NCI-H1105 (cell line): ENCODE results near the gene CNTF.

Source experiments
- DNase-seq: peaks from one replicate; lab custom pipeline; 2025; lab: John Stamatoyannopoulos, UW

Gene CNTF

DNA sequence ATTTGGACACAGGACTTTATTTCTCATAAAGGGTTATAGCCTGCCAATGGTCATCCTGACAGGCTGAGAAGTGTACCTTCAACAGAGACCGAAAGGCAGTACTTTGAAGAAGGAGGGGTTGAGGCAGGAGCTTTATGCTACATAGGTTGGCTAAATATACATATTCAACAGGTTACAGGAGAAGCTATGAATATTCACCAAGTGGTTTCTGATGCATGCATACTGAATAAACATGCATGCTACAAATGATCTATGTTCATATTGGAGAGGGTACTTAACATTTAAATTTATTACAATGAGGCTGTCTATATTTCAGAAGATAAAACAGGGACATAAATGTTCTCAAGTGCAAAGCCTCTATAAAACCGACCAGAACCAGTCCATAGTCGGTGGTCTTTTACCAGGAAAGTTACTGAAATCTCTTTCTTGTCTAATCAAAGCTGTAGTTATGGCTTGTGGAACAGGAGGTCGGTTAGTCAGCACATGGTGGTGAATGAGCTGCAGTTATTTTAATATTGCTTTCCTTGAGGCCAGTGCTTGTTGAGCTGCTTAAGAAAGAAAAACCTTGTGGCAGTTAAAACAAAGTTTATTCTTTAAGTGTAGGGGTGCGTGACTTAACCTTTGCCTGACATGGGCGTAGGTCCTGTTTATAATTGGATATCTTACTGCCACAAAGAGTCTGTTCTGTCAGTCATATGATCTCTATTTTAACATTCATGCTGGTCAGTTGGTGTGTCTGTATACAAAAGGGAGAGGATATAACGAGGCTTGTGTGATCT, 19.5 kb downstream of the CNTF start:
- no peak for DNase-seq

DNA sequence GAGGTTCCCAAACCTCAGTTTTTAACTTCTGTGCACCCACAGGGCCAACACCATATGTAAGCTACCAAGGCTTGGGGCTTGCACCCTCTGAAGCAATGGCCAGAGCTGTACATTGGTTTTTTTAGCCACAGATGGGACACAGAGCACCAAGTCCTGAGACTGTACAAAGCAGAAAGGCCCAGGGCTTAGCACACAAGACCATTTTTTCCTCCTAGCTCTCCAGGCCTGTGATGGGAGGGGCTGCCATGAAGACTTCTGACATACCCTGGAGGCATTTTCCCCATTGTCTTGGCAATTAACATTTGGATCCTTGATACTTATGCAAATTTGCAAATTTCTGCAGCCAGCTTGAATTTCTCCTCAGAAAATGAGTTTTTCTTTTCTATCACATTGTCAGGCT, 23.4 kb downstream of the CNTF start:
- DNase-seq, result no peak

DNA sequence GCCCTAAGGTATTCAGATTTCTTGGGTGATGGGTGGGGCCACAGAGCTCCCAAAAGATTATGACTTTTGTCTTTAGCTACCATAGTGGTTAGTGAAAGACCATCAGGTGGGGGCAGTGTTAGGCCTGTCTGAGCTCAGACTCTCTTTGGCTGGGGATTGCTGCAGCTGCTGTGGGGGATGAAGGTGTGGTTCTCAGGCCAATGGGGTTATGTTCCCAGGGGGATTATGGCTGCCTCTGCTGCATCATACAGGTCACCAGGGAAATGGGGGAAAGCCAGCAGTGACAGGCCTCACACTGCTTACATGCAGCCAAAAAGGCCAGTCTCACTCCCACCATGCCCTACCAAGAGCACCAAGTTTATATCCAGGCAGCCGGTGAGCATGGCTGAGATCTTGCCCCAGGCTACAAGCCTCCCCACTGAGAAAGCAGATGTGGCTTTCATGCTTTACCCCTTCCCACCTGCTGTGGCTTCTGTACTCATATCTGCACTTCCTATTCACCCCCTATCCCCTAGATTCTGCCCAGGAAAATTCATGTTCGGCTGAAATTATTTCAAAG, 24.8 kb downstream of the CNTF start:
- no peak for DNase-seq

DNA sequence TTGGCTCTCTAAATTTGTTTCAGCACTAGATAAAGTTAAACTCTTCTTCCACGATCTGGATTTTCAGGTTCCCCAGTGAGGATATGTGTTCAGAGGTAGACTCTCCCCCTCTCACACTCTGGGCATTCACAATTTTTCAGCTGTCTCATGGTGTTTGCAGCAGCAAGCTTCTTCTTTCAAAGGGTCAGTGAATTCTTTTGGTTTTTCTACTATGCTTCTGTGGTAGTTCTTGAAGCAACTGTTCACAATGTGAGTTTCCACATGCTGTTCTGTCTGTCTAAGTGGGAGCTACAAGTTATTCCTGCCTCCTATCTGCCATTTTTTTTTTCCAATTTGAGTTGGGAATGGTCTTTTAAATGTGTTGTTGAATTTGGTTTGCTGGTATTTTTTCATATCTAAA, 25.4 kb downstream of the CNTF start:
- DNase-seq, result no peak

DNA sequence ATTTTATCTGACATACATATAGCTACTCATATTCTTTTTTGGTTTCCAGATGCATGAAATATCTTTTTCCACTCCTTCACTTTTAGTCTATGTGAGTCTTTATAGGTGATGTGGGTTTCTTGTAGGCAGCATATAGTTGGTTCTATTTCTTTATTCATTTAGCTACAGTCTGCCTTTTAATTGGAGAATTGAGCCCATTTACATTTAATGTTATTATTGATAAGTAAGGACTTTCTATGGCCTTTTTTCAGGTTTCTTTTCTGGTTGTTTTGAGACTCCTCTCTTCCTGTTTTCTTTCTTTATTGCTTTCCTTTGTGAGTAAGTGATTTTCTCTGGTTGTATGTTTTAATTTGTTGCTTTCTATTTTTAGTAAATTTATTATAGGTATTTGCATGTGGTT, 27.2 kb downstream of the CNTF start:
- no peak for DNase-seq

DNA sequence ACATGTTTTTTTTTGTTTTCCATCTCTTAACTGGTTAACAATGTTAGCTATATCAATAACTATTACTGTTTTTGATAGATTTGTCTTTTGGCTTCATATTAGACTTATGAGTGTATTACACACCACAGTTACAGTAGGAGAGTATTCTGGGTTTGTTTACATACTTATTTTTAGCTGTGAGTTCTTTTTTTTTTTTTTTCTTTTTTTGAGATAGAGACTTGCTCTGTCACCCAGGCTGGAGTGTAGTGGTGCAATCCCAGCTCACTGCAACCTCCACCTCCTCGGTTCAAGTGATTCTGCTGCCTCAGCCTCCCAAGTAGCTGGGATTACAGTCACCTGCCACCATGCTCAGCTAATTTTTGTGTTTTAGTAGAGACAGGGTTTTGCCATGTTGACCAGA, 28.0 kb downstream of the CNTF start:
- DNase-seq, result no peak

DNA sequence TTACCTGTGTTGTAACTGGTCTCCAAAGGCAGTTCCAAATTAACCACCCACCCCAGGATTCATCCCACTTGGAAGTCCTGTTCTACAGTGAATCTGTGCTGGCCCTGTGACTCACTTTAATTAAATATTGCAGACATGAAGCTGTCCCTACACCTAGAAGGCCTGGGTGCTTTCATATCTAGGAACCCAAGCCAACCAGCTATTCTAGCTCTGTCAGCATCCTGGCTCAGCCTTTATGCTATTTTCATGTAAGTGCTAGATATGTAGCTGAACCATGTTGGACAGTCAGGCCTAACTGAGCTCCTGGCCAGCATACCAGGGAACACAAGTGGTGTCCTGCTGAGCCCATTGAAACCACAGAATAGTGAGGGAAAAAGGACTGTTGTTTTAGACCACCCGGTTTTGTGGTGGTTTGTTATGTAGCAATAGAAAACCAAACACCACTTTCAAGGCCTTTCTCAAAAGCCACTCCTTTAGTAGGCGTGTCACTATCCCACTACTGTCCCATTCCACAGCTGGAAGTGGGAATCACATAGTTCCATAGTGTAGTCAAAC, 30.3 kb downstream of the CNTF start:
- DNase-seq, result no peak

DNA sequence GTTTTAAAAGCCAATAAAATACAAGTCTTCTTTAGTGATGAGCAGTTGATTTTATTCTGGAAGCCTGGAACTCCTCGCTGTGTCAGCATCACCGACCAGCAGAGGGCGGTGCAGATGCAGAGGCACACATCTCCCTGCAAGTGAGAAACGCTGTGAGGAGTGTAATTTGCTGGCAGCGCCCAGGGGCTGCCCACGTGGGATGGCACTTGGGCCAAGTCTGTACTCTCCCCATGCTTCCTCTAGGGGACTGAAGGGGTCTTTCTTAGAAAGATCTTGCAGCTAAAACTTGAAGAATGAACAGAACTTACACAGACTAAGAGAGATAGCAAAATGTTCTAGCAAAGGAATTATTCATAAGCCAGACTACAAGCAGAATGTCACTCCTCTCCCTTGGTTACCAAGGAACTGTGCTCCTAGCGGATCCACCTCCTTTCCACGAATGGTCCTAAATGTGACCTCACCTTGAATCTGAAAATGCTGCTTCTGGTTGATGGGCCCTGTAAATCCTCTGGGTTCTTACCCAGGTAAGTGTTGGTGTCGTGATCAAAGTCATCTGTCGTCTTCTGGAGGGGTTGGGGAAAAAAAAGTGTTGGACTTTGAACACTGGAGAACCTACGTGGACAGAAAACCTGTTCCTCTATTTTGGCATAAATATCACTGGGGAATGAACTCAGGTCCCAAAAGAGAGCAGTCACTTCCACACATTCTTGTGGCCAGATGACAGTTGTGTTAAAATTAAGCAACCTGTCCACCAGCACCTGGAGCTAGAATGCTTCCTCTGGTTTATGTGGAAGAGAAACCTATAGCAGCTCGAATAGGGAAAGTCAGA, 31.8 kb downstream of the CNTF start:
- DNase-seq, result peak; percentile 69

DNA sequence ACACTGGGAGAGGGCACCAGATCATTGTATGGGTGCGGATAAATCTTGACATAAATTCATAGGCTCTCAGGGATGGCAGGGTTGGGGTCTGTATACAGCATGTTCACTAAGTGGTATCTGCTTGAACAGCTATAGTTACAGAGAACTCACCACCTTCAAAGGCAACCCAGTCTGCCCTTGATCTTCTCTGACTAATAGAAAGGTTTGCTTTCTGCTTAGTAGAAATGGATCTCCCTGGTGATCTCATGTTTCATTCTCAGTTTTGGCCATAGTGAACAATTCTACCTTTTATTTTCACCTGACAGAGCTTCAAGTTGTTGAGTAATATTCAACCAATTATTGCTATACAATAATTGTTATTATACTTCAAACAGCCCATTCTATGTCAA, 32.4 kb downstream of the CNTF start:
- DNase-seq, result no peak

DNA sequence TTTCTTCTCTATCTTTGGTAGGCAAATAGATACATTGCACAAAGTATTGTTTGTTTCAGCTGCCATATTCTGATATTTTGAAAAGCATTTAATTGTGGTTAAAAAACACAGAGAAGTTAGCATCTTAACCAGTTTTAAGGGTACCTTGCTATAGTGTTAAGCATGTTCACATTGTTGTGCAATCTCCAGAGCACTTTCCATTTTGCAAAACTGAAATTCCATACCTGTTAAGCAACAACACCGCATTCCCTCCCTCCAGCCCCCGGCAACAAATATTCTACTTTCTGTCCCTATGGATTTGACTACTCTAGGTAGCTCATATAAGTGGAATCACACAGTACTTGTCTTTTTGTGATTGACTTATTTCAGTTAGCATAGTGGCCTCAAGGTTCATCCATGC, 33.9 kb downstream of the CNTF start:
- no peak for DNase-seq

DNA sequence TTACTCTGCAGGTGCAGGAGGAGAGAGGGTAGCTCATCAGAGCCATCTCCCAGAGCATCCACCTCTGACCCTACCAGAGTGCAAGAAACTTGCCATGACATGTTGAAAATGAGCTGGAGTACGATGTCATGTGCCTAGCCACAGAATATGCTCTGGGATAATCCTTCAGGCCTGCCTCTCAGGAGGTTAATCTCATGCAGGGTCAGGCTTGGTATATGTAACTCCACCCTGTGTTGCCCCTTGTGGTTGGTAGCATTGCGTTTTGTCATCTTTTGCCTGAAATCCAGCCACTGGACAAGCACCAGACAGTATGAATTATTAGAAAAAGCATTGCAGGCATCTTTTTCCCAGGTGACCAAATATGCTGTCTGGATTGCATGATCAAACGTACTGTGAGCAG, 36.2 kb downstream of the CNTF start:
- no peak for DNase-seq

DNA sequence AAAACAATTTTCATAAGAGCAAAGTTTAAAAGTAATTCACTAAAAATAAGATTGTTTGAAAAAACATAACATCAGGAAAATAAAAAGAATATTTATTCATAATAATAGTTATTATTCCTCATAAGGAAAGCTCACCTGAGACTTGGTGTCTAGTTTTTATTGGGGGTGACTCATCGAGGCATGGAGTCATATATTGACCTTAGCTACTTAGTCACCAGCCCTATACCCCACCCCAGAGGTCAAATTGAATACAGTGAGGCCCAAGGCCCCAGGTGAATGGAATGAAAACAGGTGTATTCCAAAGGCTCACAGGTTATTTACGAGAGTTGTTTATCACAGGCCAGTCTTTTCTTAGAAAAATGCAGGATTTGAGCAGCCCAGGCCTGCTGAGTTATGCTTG, 36.9 kb downstream of the CNTF start:
- no peak for DNase-seq

DNA sequence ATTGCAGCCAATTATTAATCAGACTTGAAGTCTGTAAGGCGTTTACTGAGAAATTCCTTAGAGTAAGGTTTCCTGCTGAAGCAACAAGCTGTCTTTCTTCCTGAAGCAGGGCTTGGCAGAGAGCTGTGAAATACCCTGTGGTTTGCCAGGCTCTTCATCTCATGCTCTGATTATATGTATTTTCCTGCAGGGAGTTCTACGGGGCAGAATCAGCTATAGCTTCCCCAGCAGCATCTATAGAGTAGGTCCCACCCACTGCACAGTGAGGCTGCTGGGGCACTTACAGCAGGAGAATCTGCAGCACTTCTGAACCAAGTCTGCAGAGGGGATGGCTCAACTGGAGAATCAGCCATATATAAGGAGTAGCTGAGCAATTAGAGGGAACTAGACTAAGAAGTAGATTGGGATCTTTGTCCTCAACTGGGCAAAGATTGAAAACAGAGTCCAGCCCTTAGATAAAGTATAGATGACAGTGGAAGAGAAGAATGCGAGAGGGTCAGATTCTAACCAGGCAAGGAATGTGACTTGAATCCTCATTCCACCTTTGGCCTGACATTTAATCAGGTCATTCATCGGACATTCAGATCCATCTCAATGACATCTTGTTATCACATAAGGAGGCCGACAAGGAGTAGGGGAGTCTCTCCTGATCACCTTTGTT, 37.6 kb downstream of the CNTF start:
- DNase-seq, result no peak

DNA sequence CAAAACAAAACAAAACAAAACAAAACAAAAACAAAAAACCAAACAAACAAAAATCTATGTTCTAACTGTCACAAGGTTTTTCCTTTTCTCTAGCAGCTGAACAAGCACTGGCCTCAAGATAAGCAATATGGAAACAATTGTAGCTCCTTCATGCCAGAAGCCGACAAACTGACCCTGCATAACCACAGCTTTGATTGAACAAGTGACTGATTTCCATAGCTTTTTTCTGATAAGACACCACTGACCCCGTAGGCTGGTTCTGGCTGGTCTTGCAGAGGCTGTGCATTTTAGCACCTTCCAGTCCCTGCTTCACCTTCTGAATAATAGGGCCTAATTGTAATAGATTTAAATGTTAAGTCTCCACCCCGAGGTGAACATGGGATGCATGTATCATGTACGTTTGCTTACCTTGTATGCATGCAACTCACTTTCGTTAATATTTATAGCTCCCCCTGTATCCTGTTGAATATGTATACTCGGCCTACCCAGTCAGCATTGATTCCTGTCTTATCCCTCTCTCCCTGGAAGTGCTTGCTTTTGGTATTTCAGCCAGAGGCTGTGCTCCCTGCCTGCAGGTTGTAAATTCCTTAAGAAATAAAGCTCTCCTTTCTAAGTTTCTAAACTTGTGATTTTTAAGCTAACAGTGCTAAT, 49.6 kb downstream of the CNTF start:
- DNase-seq, result no peak

DNA sequence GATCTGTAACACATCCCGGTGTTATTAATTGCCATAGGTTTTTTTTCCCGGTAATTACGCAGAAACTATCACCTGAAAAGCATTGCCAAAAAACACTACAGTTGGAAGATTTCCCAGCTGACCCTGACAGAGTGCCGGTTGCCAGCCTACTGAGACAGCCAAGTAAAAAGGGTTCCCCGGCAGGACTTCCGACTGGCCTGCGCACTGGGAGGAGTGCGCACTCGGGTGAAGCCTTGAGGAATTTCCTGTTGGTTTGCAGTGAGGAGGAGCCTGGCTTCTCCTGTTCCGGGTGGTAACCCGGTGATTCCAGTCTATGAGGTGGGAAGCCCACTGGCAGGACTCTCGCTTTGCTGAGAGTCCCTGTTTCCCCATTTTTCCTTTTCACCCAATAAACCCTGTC, 52.1 kb downstream of the CNTF start:
- no peak for DNase-seq
